Measurements from ENCODE around the gene ZNF668.
"Not testable (repeated sequence)": the region's sequence is repeated elsewhere in the genome, so short reads cannot be mapped to it uniquely, and the experiment has no call there.

ZNF668 gene

DNA sequence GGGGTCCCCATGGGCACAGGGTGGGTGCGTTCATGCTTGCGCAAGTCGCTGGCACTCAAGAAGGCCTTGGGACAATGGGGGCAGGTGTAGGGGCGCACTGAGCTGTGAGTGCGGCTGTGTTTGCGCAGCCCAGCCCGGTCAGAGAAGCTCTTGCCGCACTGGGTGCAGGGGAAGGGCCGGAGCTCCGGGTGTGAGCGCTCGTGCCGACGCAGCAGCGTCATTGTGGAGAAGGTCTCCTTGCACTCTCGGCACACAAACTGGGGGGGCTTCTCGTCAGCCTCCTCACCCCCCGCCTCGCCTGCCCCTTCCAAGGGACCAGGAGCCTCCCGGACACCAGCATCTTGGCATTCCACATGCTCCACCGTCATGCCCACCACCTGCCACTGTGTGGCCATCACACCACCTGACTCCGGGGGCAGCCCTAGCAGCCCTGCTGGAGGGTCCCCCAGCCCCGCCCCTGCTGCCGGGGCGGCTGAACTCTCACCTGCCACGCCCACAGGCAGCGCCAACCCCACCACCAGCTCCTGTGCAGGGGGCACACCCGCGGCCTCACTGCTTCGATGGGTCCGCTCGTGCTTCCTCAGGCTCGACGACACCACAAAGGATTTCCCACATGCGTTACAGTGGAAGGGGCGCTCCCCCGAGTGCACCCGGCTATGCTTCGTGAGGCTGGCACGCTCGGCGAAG lies 12.8 kb downstream of the ZNF668 start:
- FAIRE-seq (no peak), DNase-seq (ENCODE audit: insufficient read length, low spot score) (no peak)

- DNase-seq (ENCODE audit: insufficient read length, low spot score) (no peak), FAIRE-seq (no peak)
Measured at GRCh38 chr16:31055613-31056012, 18.4 kb downstream of the ZNF668 start.

GRCh38 chr16:31052114-31052513 lies 21.9 kb downstream of the ZNF668 start:
- FAIRE-seq (peak; percentile 97), DNase-seq (ENCODE audit: insufficient read length, low spot score) (peak; percentile 91)

DNA sequence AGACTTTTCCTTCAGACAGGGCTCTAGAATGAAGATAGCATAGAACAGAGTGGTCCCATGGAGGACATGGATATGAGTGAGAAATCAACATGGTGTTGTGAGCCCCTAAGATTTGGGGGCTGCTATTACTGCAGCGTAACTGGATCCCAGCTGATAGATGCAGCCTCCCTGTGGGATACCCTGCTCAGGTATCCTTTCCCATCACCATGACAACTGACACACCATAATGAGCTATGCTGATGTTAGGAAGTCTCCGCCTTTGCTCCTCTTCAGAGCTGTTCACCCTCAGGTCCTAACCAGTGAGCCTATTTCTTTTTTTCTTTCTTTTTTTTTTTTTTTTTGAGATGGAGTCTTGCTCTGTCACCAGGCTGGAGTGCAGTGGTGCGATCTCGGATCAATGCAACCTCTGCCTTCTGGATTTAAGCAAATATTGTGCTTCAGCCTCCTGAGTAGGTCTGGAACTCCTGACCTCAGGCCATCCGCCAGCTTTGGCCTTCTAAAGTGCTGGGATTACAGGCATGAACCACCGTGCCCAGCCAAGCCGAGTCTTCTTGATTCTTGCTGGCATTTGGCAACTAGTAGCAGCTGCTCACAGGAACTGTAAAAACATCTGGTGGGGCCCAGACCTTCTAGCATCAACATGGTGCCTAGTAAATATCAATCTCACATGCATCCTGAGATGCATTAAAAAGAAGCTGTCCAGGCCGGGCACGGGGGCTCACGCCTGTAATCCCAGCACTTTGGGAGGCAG lies 23.6 kb downstream of the ZNF668 start:
- FAIRE-seq (no peak), DNase-seq (ENCODE audit: insufficient read length, low spot score) (no peak)

DNA sequence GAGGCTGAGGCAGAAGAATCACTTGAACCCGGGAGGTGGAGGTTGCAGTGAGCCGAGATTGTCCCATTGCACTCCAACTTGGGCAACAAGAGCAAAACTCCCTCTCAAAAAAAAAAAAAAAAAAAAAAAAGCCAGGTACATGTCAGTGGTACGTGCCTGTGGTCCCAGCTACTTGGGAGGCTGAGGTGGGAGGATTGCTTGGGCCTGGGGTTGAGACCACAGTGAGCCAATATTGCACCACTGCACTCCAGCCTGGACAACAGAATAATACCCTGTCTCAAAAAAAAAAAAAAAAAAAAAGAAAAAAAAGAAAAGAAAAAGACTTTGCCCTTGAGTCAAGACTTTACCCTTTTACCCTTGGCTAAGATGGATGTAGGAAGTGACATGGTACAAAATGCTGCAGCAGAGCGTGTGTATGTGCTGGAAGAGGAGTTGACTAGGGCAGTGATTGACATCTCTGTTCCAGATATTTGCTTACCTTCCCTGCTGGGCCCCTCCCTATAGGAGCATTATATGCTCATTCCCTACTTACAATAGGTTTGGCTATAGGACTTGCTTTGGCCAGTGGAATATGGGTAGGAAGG lies 30.1 kb downstream of the ZNF668 start:
- DNase-seq (ENCODE audit: insufficient read length, low spot score): no peak
- FAIRE-seq: no peak

DNA sequence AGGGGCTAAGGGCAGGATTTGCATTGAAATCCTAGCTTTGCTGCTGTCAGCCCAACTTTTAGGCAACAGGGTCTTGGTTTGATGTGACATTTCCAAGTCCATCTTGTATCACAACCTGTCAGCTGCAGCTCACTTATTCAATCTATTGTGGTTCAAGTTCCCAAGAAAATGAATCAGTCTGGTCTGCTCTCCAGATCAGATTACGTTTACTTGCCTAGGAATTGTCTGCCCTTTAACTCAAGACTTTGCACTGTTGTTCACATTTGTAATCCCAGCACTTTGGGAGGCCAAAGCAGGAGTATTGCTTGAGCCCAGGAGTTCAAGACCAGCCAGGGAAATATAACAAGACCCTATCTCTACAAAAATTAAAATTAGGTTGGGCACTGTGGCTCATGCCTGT lies 30.7 kb downstream of the ZNF668 start:
- DNase-seq (ENCODE audit: insufficient read length, low spot score): no peak
- no peak for FAIRE-seq

- FAIRE-seq (no peak), DNase-seq (ENCODE audit: insufficient read length, low spot score) (no peak)
Measured at GRCh38 chr16:31042866-31043265, 31.2 kb downstream of the ZNF668 start.

DNA sequence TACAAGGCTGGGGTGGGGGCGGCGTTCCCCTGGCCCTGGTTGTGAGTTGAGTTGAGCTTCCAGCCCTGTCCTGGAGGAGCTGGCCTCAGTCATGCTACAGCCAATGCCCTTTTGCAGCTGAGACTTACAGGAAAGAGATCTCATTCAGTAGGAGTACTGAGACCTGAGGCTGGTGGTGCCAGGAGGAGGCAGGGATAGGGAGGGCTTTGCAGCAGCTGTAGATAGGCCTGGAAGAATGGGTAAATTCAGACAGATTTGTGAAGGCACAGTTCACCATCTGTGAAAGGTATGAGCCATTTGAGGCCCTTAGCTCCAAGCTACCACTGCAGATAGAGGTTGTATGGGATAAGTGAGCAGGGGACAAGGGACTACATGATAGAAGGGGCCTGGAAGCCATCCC lies 35.0 kb downstream of the ZNF668 start:
- DNase-seq (ENCODE audit: insufficient read length, low spot score) (no peak), FAIRE-seq (no peak)

DNA sequence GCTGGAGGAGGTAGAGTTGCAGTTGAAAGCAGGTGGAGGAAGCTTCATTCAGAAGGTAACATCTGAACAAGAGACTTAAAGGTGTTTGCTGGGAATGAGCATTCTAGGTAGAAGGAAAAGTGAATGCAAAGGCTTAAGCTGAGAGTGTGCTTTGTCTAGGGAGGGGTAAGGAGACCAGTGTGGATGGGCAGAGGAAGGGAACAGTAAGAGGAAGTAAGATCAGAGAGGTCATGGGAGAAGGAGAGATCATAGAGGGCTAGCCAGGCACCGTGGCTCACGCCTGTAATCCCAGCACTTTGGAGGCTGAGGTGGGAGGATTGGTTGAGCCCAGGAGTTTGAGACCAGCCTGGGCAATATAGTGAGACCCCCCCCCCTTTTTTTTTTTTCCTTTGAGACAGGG lies 37.3 kb downstream of the ZNF668 start:
- no peak for FAIRE-seq
- DNase-seq (ENCODE audit: insufficient read length, low spot score): no peak

DNA sequence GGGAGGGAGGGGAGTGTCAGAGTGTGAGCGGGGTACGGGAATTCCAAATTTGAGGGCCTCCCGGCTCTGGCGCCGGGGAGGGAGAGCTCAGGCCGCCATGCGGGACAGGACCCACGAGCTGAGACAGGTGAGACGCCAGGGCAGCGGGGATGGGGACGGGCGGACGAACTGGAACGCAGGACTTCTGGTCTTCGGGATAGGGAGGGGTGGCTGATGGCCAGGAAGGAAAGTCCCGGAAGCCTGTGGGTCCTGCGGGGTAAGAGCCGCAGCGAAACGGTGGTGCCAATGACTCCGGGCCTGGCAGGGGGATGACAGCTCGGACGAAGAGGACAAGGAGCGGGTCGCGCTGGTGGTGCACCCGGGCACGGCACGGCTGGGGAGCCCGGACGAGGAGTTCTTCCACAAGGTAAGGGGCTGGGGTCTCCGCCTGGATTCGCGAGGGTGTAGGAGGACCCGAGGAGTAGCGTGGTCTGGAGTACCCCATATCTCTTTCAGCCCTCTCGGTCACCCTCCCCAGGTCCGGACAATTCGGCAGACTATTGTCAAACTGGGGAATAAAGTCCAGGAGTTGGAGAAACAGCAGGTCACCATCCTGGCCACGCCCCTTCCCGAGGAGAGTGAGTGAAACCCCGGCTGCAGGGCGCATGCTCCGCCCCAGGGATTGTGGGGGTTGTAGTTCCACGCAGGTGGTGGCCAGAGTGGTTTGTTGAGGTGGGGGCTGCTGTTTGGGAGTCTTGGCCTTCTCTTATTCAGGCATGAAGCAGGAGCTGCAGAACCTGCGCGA lies 40.1 kb downstream of the ZNF668 start:
- no peak for FAIRE-seq

DNA sequence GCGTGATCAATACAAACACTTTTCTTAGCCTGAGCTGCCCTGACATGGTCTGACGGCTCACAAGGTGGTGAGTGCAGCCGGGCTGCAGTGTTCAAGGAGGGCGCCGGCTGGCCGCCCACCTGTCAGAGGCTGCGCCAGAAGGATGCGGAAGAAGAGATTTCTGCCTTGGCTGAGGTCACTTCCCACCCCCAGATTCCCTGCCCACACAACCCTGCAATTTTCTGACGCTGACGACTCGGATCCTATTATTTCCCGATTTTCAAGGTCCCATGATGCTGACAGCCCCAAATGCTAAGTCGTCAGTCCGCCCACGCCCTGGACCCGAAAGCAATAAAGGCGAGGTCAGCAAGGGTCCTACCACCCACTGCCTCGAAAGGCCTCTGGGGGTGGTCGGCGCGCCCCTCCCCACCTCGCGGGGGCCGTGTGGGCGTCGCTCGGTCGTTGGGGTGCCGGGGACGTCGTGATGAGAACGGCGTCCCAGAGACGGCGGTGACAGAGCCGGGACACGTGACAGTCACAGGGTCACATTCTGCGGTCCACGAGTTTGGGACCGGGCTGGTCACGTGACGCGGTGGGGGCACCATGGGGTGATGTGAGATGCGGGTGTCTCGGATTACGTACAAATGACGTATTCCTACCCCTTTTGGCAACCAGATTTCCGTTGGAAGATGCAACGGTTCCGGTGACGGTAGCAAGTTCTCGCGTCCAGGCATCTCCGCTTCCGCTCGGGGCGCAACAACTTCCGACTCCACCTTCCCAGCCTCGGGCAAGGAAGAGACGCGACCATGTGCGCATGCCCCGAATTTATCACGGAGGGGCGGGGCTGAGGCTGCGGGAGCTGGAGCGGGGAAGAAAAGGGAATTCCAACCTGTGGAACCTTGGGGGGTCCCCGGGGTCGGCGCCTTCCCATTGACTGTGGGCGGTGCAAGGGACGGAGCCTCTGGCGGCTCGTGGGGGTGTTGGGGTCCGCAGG lies 41.0 kb downstream of the ZNF668 start, which contains the start of gene STX4:
Gene STX4, plus strand, starts transcription at position 823 of the 973 bp plus-strand sequence. CDS start 248 bp downstream, outside the sequence.
- peak; percentile 98 for DNase-seq (ENCODE audit: insufficient read length, low spot score)
- peak; percentile 98 for FAIRE-seq

More for the DNA sequence above, 40.1 kb downstream of the ZNF668 start:
- DNase-seq (ENCODE audit: insufficient read length, low spot score): peak; percentile 99

DNA sequence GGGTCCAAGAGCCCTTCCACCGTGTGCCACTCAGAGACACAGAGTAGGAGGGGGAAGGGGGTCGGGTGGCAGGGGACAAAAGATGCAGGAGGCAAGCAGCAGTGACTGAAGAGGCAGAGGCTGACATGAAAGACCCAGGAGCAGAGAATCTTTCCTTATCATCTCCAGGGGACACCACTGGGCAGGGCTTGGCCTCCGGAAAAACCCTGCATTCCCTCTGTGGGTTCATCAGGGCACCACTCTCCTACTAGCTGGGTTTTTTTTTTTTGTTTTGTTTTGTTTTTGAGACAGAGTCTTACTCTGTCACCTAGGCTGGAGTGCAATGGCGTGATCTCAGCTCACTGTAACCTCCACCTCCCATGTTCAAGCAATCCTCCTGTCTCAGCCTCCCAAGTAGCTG lies 42.8 kb downstream of the ZNF668 start:
- FAIRE-seq (no peak), DNase-seq (ENCODE audit: insufficient read length, low spot score) (no peak)

DNA sequence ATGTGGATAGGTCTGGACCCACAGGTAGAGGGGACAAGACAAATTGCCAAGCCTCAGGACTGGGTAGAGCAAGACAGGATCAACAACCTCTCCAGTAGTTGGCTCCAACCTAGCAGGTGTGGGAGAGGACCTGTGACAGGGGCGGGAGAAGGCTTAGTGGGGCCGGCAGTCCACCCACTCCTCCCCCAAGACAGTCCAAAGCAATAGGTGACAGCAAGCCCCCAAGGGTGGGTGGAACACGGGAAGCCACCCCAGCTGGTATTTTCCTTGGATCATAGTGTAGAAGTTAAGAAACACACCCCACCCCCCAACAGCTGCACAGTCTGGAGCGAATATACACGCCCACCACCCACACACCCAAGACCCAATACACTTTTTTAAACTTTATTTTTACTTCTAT lies 44.8 kb downstream of the ZNF668 start:
- FAIRE-seq: no peak
- no peak for DNase-seq (ENCODE audit: insufficient read length, low spot score)

DNA sequence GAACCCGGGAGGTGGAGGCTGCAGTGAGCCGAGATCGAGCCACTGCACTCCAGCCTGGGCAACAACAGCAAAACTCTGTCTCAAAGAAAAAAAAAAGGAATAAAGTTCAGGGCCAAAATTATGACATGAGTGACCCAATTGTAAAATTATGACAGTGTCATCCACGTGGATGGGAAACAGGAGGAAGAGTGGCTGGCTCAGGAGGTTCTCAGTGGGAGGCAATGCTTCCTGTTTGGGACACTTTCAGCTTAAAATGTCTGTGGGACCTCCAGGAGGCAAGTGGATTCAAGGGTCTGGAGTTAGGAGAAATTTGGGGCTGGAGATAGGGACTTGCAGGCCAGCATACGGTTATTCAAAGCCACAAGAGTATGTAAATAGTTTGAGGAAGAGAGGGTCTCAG lies 48.7 kb downstream of the ZNF668 start:
- FAIRE-seq (no peak), DNase-seq (ENCODE audit: insufficient read length, low spot score) (no peak)

GRCh38 chr16:31023627-31024226 lies 50.3 kb downstream of the ZNF668 start:
- FAIRE-seq: no peak
- DNase-seq (ENCODE audit: insufficient read length, low spot score): no peak

GRCh38 chr16:31023252-31023602 lies 50.8 kb downstream of the ZNF668 start:
- DNase-seq (ENCODE audit: insufficient read length, low spot score) (no peak), FAIRE-seq (no peak)

- DNase-seq (ENCODE audit: insufficient read length, low spot score) (no peak), FAIRE-seq (no peak)
Measured at GRCh38 chr16:31022544-31023251, 51.3 kb downstream of the ZNF668 start.

DNA sequence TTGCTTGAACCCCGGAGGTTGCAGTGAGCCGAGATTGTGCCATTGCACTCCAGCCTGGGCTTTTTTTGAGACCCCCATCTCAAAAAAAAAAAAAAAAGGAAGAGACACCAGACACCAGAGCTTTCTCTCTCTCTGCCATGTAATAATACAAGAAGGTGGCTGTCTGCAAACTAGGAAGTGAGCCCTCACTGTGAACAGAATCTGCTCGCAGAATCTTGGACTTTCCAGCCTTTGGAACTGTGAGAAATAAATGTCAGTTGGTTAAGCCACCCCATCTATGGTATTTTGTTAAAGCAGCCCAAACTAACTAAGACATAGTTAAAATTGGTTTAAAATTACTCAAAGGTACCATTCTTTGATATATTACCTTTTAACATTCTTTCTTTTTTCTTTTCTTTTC lies 53.5 kb downstream of the ZNF668 start:
- DNase-seq (ENCODE audit: insufficient read length, low spot score): no peak
- FAIRE-seq: no peak

GRCh38 chr16:31017756-31018155 lies 56.3 kb downstream of the ZNF668 start:
- DNase-seq (ENCODE audit: insufficient read length, low spot score); FAIRE-seq: not testable (repeated sequence)

All from HTR-8/SVneo (cell line).